ENCODE measurements around the gene MCAM. TPM values are rescaled to one million over a fixed set of nuclear protein-coding genes. Genes with fewer than 3 reads are reported as not detected.

MCAM gene
- total and polyA plus RNA-seq, 10 of the 15 experiments (the other 5 are each of a cell fraction or from before 2014, with no cell fraction given), result 3.1 to 19.7 (median 9.3) TPM

GRCh38 chr11:119307219-119307618 lies 9.7 kb downstream of the MCAM start:
- CTCF ChIA-PET, result interaction anchor here (1.0 to 5.1 kb wide), 12 partner anchors 9 to 223 kb away, joined by 3 to 45 read pairs (median 4); partner anchors contain the start of gene HMBS
- WGBS (ENCODE audit: insufficient coverage, insufficient replicate concordance, low lambda C conversion rate, missing lambda C conversion rate), result 0% methylated on average over 1 of the region's 1 CpG

More at GRCh38 chr11:119307219-119307618, 9.7 kb downstream of the MCAM start:
- Histone ChIP-seq H3K79me2 (ENCODE audit: control insufficient read depth, insufficient read depth, low read length) (no peaks in the 10 kb centered on the region), H3K27me3 (replicated peaks in 1 of 2; ENCODE audit: control insufficient read depth in 2 of 2, insufficient read depth in 2 of 2, low read length in 1 of 2) (no peaks in the 10 kb centered on the region), H3K36me3 (ENCODE audit: control insufficient read depth in 2 of 2, insufficient read depth in 2 of 2, low read length in 1 of 2) (peaks cover 13 to 14% of the 10 kb centered on the region in 2 experiments; a peak in 3 of 4 replicates), H3K4me3 (no peak overlapping the region), H3K4me1 (ENCODE audit: control insufficient read depth, insufficient read depth, low read length) (no peaks in the 10 kb centered on the region), H3K9ac (ENCODE audit: control insufficient read depth, insufficient read depth, low read length) (no peak overlapping the region), H3K27ac (ENCODE audit: control insufficient read depth, insufficient read depth) (no peak overlapping the region), H2AFZ (ENCODE audit: control insufficient read depth, low read depth, low read length) (no peak overlapping the region), H4K20me1 (ENCODE audit: control insufficient read depth, insufficient read depth) (no peaks in the 10 kb centered on the region), H3K4me2 (ENCODE audit: control insufficient read depth, insufficient read depth) (no peak overlapping the region), H3K9me3 (replicated peaks; ENCODE audit: control insufficient read depth, insufficient read depth, low read length) (no peaks in the 10 kb centered on the region)
- ATAC-seq (no peak; the same call in 2 of the 3 replicates), DNase-seq (ENCODE audit: low read depth, low spot score) (no peak), FAIRE-seq (no peak)
- no TSS peak for BruUV-seq (replicated peaks)
- intact Hi-C loops (cut with micrococcal nuclease; ENCODE audit: unreplicated experiment) (no loop called here), in situ Hi-C loops (cut with MboI) (no loop called here)
- POLR2A ChIA-PET, result interaction anchor here (0.6 kb wide), 1 partner anchor 838 kb away, joined by 3 read pairs; no protein-coding TSS in a partner anchor
- TF ChIP-seq USF1 (IDR thresholded peaks at IDR 0.05; ENCODE audit: borderline replicate concordance, extremely low read length, insufficient read depth, low read depth, low read length) (no peak), BCLAF1 (IDR thresholded peaks at IDR 0.05) (no peak), CBFB (IDR thresholded peaks at IDR 0.05; ENCODE audit: low read depth) (no peak), SMC3 (IDR thresholded peaks at IDR 0.05; ENCODE audit: borderline replicate concordance, low read length) (no peak), SMAD5 (IDR thresholded peaks at IDR 0.05; ENCODE audit: low read depth) (no peak), CTCF (IDR thresholded peaks at IDR 0.05 in 2 of 3, conservative IDR thresholded peaks at IDR 0.05 in 1 of 3; ENCODE audit: control insufficient read depth in 2 of 3, extremely low read depth in 1 of 3, insufficient read depth in 1 of 3, low read depth in 3 of 3, low read length in 3 of 3) (peak in 1 of 3 experiments; percentile 28; a peak in 1 of 6 replicates), FOXK2 (IDR thresholded peaks at IDR 0.05) (no peak)
- SMC1A ChIA-PET (ENCODE audit: uncharacterized antibody, unreplicated experiment), result interaction anchor here (0.6 to 2.7 kb wide), 3 partner anchors 7 to 17 kb away, joined by 3 to 8 read pairs (median 7); no protein-coding TSS in a partner anchor
- RAD21 ChIA-PET (ENCODE audit: unreplicated experiment), result interaction anchor here (1.0 to 1.6 kb wide), 3 partner anchors 14 to 101 kb away, joined by 3 to 4 read pairs (median 3); partner anchors contain the start of gene CBL

Measured in GM12878 (cell line).